NK-92 treated with Interleukin-12 subunit alpha and Interleukin-12 subunit beta, amount 100 ng/mL, for 24 hours (cell line): ENCODE measurements around the gene GFER.
A peak's percentile ranks its signal among the peaks of the same experiment; 100 is the strongest.
"Not testable (repeated sequence)": the region's sequence is repeated elsewhere in the genome, so short reads cannot be mapped to it uniquely, and the experiment has no call there.

Source experiments
- DNase-seq: peaks from one replicate; lab custom pipeline; 2025; lab: John Stamatoyannopoulos, UW

GFER gene

DNA sequence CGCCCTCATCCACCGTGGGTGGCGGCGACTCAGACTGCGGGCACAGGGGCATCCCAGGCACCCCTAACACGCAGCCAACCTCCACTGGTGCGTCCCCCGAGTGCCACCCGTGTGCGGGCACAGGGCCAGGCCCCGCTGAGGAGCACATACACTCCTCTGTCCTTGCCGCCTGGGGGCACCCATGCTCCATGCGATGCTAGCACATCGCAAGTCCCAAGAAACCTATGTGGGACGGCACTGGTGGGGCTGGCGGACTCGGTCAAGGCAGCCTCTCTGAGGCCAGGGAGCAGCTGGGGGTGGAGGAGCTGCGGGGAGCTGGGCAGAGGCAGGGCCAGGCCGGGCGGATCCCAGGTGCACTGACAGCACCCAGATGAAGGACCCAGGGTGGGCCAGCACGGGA, 21.7 kb downstream of the GFER start:
- no peak for DNase-seq

DNA sequence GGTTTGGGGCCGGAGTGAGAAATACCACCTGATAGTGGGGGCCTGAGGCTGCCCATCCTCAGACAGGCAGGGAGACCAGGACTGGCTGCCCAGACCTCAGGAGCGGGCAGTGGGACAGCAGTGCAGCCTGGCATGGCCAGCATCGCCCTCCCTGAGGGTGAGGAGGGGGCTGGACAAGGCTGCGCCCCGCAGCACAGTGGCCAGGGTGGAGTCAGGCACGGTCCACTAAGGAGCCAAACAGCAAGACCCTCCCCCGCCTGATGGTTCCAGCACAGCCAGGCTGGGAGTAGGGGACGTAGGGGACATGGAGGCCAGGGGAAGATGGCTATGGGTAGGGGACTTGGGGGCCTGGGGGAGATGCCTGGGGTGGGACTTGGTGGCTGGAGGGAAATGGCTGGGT, 22.3 kb downstream of the GFER start:
- no peak for DNase-seq

DNA sequence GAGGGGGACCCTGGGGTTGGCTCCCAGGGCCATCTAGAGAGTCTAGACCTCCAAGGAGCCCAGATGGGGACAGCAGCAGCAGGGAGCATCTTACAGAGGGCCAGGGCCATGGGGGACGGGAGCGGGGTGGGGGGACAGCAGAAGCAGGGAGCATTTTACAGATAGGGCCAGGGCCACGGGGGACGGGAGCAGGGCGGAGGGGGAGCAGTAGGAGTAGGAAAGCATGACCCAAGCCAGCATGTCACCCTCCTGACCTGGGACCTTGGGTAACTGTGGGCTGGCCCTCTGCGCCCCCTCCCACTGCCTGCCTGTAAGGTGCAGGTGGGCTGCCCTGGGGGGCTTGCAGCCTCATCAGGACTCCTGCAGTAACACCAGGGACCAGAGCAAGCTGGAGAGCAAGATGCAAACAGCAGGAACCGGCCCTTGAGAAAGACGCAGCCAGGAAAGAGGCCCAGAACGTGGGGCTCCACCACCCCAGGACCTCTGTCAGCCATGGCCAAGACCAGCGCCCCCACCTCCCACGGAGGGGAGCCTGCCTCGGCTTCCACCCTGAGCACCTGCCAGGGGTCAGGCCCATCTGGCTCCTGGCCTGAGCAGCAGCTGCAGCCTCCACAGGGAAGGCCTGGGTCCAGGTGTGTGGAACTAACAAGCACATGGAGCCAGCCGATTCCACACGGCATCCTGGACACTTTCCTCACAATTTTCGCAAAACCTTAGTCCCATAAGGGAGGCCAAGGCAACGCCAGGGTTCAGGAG, 23.3 kb downstream of the GFER start:
- no peak for DNase-seq

DNA sequence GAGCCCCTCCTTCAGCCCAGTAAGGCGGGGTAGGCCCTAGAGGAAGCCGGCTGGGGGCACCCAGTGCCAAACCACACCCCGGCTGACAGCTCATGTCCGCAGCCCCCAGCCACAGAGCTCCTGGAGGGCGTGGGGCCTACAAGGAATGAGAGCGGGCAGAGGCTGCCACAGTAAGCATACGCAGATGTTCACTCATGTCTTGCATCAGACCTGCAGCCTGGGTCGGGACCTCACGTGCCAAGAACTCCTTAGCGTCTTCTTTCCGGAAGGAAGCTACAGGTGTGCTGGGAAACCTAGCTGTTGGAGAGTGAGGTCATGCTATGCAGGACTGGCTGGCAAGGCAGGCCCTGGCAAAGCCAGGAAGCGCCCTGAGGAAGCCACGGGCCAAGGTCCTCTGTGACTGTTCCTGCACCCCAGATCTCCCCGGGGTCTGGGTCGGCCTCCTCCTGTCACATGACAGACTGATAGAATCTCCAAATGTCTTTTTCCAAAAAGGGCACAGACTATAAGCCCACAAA, 24.1 kb downstream of the GFER start:
- DNase-seq, result no peak

DNA sequence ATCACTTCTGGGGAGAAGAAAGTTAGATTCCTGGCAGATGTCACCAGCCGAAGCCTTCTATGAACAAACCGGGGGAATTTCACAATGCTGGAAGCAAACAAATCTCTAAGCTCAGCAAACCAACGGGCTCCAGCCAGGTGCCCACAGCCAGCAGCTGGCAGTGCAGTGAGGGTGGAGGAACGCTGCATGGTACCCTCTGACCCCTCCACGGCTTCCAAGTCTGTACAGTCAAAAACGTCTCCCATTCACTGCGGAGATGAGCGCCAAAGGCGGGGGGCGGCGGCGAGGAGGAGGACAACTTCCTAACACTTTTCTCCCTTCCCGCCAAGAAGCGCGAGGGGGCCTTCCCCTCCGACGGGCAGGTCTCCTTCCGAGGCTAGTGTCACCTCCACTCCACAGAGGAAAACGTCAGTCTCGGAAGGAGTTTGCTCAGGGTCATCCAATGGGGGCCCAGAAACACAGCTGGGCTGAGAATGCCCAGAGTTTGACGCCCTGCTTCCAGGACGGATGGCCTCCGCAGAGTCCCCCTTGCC, 24.7 kb downstream of the GFER start:
- no peak for DNase-seq

DNA sequence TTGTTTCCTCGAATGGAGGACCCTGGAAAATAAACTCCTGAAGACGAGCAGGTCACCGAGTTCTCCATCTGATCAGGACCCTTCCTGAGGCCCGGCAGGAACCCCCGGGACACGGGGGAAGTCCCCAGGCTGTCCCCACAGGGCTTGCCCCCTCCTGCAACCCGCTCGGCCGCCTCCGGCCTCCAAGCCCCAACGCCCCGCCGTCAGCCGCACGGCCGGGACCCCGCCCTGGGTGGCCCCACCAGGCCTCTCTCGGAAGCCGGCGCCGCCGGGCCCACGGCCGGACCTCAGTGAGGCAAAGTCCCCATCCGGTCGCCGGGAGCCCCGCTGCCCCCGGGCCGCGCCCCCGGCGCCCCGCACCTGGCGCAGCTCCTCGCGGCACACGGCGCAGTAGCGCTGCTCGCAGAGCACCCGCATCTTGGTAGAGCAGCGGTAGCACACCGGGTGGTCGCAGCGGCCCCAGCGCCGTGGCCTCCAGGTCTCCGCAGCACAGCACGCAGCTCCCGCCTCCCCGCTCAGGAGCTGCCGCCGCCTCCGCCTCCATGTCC, 25.2 kb downstream of the GFER start:
- DNase-seq, result no peak

DNA sequence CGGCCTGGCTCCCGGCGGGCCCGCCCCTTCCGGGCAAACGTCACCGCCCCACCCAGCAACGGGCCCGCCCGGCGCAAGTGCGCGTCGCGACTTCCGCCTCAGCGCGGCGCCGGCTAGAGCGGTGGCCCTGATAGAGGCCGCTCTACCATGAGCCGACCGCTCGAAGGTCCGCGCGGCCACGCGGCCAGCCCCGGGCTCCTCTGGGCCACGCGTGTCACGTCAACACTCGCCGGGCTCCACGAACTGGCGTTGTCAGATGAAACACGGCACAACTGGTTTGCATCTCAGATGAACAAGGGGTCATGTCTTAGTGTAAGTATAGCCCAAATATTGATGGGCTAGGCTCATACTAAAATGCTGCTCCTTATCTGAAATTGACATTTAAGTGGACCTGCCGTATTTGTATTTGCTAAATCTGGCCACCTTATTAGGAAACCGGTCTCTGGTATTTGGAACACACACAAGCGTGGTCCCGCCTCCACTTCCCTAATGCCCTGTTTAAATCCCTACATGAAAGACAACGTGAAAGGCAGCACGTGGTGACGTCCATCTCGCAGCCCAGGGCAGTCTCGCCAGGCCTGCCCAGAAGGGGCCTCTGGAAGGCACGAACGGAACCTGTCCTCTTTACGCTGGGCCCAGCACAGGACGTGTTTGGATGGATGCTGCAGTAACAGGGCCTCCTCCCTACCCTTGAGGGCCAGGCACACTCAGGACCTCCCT, 26.0 kb downstream of the GFER start, which contains the start of gene ZNF598:
TSS of gene ZNF598 (minus strand) at position 31 of the 720 bp plus-strand sequence.
- peak; percentile 80 for DNase-seq

DNA sequence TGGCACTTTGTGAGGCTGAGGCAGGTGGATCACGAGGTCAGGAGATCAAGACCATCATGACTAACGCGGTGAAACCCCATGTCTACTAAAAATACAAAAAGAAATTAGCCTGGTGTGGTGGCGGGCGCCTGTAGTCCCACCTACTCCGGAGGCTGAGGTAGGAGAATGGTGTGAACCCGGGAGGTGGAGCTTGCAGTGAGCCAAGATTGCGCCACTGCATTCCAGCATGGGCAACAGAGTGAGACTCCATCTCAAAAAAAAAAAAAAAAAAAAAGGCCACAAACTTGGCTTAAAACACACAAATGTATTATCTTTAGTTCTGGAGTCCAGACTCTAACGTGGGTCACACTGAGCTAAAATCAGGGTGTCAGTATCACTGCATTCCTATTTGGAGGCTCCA, 27.7 kb downstream of the GFER start:
- DNase-seq, result not testable (repeated sequence)

DNA sequence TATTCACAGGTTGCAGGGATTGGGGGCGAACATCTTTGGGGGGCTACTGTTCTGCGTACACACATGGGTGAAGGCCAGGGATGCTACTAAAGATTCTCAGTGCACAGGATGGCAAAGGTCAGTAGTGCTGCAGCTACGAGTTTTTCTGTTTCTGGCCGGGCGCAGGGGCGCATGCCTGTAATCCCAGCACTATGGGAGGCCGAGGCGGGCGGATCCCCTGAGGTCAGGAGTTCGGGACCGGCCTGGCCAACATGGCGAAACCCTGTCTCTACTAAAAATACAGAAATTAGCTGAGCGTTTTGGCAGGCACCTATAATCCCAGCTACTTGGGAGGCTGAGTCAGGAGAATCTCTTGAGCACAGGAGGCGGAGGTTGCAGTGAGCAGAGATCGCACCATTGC, 29.5 kb downstream of the GFER start:
- no peak for DNase-seq

DNA sequence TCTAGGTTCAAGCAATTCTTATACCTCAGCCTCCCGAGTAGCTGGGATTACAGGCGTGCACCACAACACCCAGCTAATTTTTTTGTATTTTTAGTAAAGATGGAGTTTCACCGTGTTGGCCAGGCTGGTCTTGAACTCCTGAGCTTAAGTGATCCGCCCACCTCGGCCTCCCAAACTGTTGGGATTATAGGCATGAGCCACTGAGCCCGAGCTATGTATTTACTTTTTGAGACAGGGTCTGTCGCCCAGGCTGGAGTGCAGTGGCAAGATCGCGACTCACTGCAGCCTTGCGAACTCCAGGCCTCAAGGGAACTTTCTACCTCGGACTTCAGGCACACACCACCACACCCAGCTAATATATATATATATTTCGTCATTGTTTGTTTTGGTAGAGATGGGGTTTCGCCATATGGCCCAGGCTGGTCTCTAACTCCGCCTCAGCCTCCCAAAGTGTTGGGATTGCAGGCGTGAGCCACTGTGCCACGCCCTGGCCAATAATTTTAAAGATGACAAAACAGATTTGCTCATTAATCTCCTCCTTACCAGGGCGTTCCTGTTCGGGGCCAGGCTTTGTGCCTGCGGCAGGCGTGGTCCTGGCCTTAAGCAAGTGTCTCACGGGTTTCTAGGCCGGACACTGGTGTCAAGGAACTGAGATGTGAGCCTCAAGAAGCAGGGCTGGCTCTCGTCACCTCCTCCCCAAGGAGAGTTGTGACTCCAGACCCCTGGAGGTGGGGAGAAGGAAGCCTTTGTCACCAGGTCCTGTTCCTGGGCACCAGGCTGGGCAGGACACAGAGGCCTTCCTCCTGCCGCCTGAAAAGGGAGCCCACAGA, 31.3 kb downstream of the GFER start:
- DNase-seq, result no peak

DNA sequence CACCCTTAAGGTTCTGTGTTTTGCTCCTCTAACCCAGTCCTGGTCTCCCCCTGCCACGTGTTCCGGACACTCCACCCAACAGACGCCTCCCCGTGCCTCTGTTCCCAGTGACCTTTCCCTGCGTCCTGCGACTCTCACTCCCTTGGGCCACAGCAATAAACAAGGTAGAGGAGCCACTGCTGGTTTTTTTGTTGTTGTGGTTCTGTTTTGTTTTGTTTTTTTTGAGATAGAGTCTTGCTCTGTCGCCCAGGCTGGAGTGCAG, 31.9 kb downstream of the GFER start:
- no peak for DNase-seq

DNA sequence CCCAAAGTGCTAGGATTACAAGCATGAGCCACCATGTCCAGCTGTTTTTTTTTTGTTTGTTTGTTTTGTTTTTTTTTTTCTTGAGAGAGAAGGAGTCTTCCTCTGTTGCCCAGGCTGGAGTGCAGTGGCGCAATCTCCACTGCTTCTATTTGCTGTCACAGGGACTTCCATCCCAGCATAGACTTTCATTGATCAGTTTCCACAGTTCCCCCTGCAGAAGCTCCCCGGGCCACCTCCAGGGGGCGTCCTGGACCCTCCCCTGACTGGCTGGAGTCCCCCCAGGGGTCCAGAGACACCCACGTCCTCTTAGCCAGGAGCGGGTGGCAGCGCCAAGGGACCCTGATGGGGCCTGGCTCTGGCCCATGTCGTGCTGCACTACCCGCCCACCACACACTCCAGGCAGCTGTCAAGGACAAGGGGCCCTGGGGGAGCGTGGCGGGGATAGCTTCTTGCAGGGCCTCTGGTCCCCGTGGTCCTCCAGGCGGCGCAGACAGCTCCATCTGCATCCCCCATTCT, 32.5 kb downstream of the GFER start:
- no peak for DNase-seq

DNA sequence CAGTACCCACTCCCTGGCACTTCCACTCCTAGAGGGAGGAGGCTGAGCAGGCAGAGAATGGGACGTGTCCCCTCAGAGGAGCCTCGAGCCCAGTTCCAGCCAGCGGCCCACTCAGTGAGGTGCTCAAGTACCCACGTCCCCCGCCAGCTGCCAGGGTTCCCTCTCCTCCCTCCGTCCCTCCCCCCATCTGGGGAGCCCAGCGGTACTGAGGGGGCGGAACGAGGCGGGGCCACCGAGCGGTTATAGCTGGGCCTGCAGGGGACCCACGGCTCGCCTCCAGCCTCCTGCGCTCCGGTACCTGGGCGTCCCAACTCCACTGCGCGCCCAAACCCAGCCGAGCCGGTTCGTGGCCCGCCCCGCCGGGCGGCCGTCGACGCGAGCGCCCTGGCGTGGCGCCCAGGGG, 35.5 kb downstream of the GFER start, which contains the start of gene NPW:
TSS of gene NPW (plus strand) at position 268 of the 403 bp plus-strand sequence.
- no peak for DNase-seq

DNA sequence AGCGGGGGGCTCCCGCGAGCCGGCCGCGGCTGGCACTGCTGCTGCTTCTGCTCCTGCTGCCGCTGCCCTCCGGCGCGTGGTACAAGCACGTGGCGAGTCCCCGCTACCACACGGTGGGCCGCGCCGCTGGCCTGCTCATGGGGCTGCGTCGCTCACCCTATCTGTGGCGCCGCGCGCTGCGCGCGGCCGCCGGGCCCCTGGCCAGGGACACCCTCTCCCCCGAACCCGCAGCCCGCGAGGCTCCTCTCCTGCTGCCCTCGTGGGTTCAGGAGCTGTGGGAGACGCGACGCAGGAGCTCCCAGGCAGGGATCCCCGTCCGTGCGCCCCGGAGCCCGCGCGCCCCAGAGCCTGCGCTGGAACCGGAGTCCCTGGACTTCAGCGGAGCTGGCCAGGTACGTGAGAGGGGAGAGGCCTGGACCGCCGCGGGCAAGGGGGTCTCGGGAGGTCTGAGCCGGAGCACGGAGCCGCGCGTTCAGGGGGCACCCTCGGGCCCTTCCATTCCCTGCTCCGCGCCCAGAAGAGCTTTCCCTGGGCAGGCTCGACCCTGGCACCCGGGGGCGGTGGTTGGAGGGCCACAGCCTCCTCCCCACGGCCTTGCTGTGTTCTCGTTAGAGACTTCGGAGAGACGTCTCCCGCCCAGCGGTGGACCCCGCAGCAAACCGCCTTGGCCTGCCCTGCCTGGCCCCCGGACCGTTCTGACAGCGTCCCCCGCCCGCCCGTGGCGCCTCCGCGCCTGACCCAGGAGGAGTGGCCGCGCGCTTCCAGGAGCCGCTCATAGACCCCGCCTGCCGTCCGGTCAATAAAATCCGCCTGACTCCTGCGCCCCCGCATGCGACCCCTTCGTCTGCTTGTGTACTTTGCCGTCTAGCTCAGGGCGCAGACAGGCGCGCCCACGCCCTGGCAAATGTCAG, 36.2 kb downstream of the GFER start:
- DNase-seq, result no peak

DNA sequence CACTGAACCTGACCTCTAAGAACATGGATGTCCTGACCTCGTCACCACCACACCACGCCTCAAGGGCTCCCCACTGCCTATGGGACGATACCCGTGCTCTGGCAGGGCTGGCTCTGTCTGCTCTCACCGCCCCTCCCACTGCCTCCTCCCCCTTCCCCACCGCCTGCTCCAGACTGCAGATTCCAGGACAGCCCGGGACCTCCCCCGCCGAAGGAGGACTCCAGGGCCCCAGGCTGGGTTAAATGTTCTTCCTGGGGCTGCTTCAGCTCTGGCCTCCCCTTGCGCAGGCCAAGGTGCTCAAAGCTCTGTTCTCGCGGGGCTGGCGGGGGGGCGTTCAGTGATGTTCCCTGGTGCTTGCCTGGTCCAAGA, 38.7 kb downstream of the GFER start:
- DNase-seq, result no peak

DNA sequence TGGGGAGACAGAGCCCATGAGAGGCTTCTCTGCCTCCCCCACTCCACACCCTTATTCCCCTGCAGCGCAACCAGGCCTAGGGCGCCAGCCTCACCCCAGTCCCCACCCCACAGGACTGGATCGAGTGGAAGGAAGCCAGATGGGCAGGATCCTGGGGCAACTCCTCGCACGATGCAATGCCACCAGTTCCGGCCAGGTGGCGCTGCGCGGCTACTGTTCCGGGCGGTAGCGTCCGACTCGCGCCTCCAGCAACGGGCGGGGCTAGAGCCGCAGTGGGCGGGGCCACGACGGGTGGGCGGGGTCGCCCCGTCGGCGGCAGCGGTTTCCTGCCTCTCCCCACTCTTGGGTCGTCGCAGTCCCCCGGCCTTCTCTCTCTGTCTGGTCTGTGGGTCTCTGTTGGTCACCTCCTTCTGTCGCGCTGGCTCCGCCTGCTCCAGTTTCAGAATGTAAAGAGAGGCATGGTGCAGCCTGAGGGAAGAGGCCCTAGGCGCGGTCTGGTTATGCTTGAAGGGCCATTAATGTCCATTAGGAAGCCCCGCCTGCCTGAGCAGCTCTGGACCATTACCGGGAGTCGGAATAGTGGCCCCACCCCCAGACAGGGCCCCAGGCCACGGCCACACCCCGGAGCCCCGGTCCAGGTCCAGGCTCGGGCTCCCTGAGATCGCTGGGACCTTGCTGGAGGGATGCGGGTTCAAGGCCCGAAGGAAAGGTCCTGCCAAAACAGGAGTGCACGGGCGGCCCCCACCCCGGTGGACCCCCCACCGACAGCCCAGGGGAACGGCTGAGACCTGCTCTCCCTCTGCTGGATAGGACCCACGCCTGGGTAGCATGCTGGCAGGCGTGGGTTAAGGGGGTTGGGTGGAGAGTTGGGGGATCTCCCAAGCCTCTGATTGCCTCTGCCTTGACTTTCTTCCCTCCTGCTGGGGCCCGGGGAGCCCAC, 39.4 kb downstream of the GFER start:
- peak; percentile 83 for DNase-seq

DNA sequence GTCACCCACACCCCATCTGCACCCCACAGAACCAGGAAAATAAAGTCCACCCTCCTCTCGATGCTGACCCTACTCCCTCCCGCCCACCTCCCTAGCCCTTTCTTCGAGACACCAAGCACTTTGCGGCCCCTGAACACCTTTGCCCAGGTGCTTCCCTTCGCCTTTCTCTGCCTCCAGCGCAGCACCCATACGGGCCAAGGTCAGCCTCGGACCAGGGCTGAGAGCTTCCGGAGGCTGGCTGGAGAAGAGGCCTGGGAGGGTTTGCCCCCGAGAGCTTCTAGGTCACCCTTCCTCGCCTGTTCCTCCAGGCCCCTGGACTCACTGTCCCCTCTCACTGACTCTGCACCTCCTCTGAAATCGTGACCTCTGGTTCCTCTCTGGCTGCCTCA, 40.0 kb downstream of the GFER start:
- no peak for DNase-seq

DNA sequence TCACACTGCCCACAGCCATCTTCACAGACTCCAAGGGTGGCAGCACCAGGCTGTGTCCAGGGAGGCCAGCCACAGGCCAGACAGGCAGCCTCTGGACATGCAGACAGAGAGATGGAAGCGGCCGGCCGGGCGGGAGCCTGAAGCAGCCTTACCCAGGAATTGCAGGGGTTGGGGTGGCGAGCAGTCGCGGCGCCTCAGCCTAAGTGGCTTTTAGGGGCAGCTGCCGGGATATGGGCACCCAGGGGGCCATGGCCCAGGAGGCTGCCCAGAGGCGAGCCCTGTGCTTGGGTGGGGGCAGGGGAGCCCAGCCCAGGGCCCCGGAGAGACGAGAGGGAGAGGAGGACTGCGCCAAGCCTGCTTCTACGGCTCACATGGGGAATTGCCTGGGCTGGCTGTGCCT, 41.3 kb downstream of the GFER start:
- DNase-seq, result no peak

DNA sequence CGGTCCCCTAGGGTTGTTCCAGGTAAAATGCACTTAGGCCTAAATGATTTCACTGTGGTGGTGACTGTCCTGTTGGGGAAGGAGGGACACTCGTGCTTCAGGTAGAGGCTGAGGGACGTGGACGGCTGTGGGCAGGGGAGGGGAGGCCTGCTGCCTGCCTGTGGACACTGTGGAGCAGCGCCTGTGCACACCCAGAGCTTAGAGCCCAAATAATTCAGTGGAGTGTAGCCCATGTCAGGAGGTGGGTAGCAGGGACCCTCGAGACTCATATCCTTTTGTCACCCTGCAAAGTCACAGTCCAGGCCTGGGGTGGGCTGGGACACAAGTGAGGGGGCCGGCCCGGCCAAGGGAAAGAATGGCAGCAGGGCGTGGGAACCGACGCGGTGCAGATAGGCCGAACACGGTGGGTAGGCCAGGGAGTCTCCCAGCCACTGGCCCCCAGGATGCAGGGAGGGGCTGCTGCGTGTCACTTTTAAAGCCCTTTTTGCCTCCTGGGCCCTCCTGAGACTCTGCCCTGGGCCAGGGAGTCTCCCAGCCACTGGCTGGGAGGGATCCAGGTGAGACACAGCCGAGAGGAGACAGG, 42.0 kb downstream of the GFER start:
- no peak for DNase-seq
